ENCODE measurements around the gene PNPLA5. TPM values are rescaled to one million over a fixed set of nuclear protein-coding genes. Genes with fewer than 3 reads are reported as not detected.
A peak's percentile ranks its signal among the peaks of the same experiment; 100 is the strongest.

Gene PNPLA5
- total RNA-seq, 1 experiment from 2014 or later = 5.5 TPM

GRCh38 chr22:43839781-43840180 is 52.0 kb downstream of the PNPLA5 start:
- WGBS (ENCODE audit: extremely low coverage, insufficient read length, low lambda C conversion rate) = no CpG with 5 or more reads among the region's 8 CpGs
- H4K20me1 ChIP-seq (ENCODE audit: control insufficient read depth, insufficient read depth, insufficient read length) = no peaks in the 10 kb centered on the region
- TF ChIP-seq CTCF (conservative IDR thresholded peaks at IDR 0.05) = no peak
- H2BK5ac ChIP-seq (ENCODE audit: insufficient read length, low read length) = no peak overlapping the region
- Mint-ChIP-seq H3K4me3 (no peak overlapping the region; a peak in 1 of 5 replicates), H3K4me1 (peaks cover 0 to 4% of the 10 kb centered on the region in 2 experiments; a peak in 2 of 4 replicates), H3K9me3 (no peaks in the 10 kb centered on the region), H3K27me3 (ENCODE audit: low read depth) (peaks cover 2% of the 10 kb centered on the region; the same call in 1 of the 2 replicates), H3K36me3 (ENCODE audit: insufficient read depth in 1 of 3, low read depth in 3 of 3) (peaks cover 9 to 30% (median 28%) of the 10 kb centered on the region in 3 experiments; a peak in 6 of 7 replicates), H3K27ac (peak overlapping the region; percentile 42 to 83 (median 77); a peak in 5 of 7 replicates)
- H2BK120ac ChIP-seq (ENCODE audit: low read depth, low read length, poor library complexity, severe bottlenecking) = no peak overlapping the region
- no peak overlapping the region for H3K18ac ChIP-seq (ENCODE audit: insufficient read length, low read depth, low read length)
- H3K9me3 ChIP-seq (ENCODE audit: control insufficient read depth, low read depth, low read length) = no peaks in the 10 kb centered on the region
- no peak overlapping the region for H4K91ac ChIP-seq (ENCODE audit: insufficient read length, low read depth, low read length)
- H2BK15ac ChIP-seq (ENCODE audit: low read depth, low read length) = no peak overlapping the region
- H3K27me3 ChIP-seq (ENCODE audit: insufficient read depth, low read length) = no peaks in the 10 kb centered on the region
- no peak overlapping the region for H3K23ac ChIP-seq (ENCODE audit: insufficient read length, low read depth, low read length)
- no peak overlapping the region for H3K9ac ChIP-seq (ENCODE audit: extremely low read depth, insufficient read length, low read length)
- no peak overlapping the region for H2AK5ac ChIP-seq (ENCODE audit: insufficient read length, low read length)
- no peak overlapping the region for H2BK20ac ChIP-seq (ENCODE audit: low read depth, low read length, poor library complexity, severe bottlenecking)
- H3K4ac ChIP-seq (ENCODE audit: low read depth, low read length) = no peak overlapping the region
- H4K8ac ChIP-seq (replicated peaks; ENCODE audit: insufficient read length, low read depth, low read length) = no peak overlapping the region
- H3K79me2 ChIP-seq (ENCODE audit: insufficient read depth, low read length) = peaks cover 2% of the 10 kb centered on the region; the same call in 1 of the 2 replicates
- peaks cover 4% of the 10 kb centered on the region for H3K79me1 ChIP-seq (ENCODE audit: insufficient read depth, low read depth, low read length, poor library complexity, severe bottlenecking)
- H3K56ac ChIP-seq (ENCODE audit: insufficient read length, low read depth, low read length) = no peak overlapping the region
- no peaks in the 10 kb centered on the region for H3K23me2 ChIP-seq (ENCODE audit: insufficient read length, low read depth, low read length, poor library complexity, severe bottlenecking)
- H3K4me2 ChIP-seq (ENCODE audit: insufficient read depth, insufficient read length, low read length) = no peak overlapping the region
- H3K27ac ChIP-seq (ENCODE audit: insufficient read length, low read depth, low read length) = no peak overlapping the region
- no peaks in the 10 kb centered on the region for H3K4me1 ChIP-seq (ENCODE audit: insufficient read depth, low read length)
- no peak overlapping the region; the same call in 1 of the 2 replicates for H3K14ac ChIP-seq (ENCODE audit: insufficient read depth, low read length)
- H2AFZ ChIP-seq (ENCODE audit: low read length) = no peak overlapping the region
- DNase-seq = no peak
- H3T11ph ChIP-seq (ENCODE audit: low read length) = no peak overlapping the region
- no peak overlapping the region for H4K5ac ChIP-seq (ENCODE audit: insufficient read length, low read depth, low read length)
- H2BK12ac ChIP-seq (ENCODE audit: insufficient read length, low read depth, low read length) = no peak overlapping the region

Measured in H9 (cell line).